Lower leg skin (tissue), 3 donors: ENCODE data around the gene BDP1.

Experiments
- POLR2A ChIP-seq, 2 donors: fragments of 450-650 bp; IDR thresholded peaks; one replicate each; pipeline ENCODE4 v1.6.1; 2016 to 2017; ENCODE audit warnings: antibody characterized with exemption in 2 of 2, mild to moderate bottlenecking in 1 of 2, moderate library complexity in 1 of 2
- TF ChIP-seq, protein P1 (sequence below), 3 donors: fragments of 450-650 bp; IDR thresholded peaks; one replicate each; pipeline ENCODE4 v1.5.1; 2016; ENCODE audit warnings: antibody characterized with exemption in 3 of 3, mild to moderate bottlenecking in 3 of 3, moderate library complexity in 2 of 3

DNA sequence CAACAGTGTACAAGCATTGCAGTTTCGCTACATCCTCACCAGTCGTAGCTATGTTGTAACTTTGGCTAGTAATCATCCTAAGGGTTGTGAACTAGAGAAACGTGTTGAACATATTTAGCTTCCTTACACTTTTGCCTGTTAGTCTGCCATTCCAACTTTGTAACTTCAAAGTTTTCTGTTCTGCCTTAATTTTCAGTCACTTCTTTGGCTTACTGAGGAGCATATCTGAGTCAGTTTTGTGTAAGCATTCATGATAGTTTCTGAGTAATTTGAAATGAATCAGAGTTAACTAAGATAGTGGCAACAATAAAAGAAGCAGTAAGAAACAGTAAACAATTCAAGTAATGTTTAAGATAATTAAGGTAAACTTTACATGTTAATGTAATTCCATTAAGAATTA lies 72.8 kb downstream of the BDP1 start:
- TF ChIP-seq, protein P1, sequence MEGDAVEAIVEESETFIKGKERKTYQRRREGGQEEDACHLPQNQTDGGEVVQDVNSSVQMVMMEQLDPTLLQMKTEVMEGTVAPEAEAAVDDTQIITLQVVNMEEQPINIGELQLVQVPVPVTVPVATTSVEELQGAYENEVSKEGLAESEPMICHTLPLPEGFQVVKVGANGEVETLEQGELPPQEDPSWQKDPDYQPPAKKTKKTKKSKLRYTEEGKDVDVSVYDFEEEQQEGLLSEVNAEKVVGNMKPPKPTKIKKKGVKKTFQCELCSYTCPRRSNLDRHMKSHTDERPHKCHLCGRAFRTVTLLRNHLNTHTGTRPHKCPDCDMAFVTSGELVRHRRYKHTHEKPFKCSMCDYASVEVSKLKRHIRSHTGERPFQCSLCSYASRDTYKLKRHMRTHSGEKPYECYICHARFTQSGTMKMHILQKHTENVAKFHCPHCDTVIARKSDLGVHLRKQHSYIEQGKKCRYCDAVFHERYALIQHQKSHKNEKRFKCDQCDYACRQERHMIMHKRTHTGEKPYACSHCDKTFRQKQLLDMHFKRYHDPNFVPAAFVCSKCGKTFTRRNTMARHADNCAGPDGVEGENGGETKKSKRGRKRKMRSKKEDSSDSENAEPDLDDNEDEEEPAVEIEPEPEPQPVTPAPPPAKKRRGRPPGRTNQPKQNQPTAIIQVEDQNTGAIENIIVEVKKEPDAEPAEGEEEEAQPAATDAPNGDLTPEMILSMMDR (IDR thresholded peaks at IDR 0.05), result no peak
- no peak for TF ChIP-seq POLR2A (IDR thresholded peaks at IDR 0.05)
